Right lobe of liver (tissue), 6 donors: Measurements from ENCODE around the gene CIB4. TPM values are rescaled to one million over a fixed set of nuclear protein-coding genes. Genes with fewer than 3 reads are reported as not detected.
A peak's percentile ranks its signal among the peaks of the same experiment; 100 is the strongest.

Source experiments
- ATAC-seq, 4 donors: fragments of 200-7000 bp; cut with Tn5 transposase; one replicate each; pipeline ENCODE4 v1.9.1; 2020; ENCODE audit warnings: mild to moderate bottlenecking in 4 of 4, moderate library complexity in 4 of 4
- DNase-seq, 3 donors: peaks; one replicate each; pipeline ENCODE4 v3.0.0-alpha.2; 2020
- H3K27ac ChIP-seq, 3 donors: fragments of 200-600 bp; one replicate each; pipeline ENCODE4 v1.8.0; 2022
- H3K27me3 ChIP-seq, 2 donors: fragments of 200-600 bp; one replicate each; pipeline ENCODE4 v1.8.0; 2022
- H3K36me3 ChIP-seq, 4 donors: fragments of 200-600 bp; sonication (generic) in 1 of 4; one replicate each; pipeline versions ENCODE4 v1.5.1 to v1.8.0; 2017 to 2022; ENCODE audit warnings: control low read depth in 1 of 4
- H3K4me1 ChIP-seq, 4 donors: fragments of 200-600 bp; sonication (generic) in 1 of 4; one replicate each; pipeline versions ENCODE4 v1.5.1 to v1.8.0; 2017 to 2022; ENCODE audit warnings: control low read depth in 1 of 4
- H3K4me3 ChIP-seq, 3 donors: fragments of 200-600 bp; one replicate each; pipeline ENCODE4 v1.8.0; 2022
- H3K9me3 ChIP-seq, 4 donors: fragments of 200-600 bp; sonication (generic) in 1 of 4; one replicate each; pipeline versions ENCODE4 v1.5.1 to v1.8.0; 2017 to 2022; ENCODE audit warnings: control low read depth in 1 of 4
- CTCF ChIP-seq, 4 donors: fragments of 200-600 bp in 3 of 4; fragments of 450-650 bp in 1 of 4; IDR thresholded peaks; one replicate each; pipeline versions ENCODE4 v1.5.1 to v1.8.0; 2016 to 2022; ENCODE audit warnings: antibody characterized with exemption in 4 of 4, mild to moderate bottlenecking in 2 of 4
- POLR2A ChIP-seq: fragments of 450-650 bp; IDR thresholded peaks from one replicate; pipeline ENCODE4 v1.6.1; 2017; ENCODE audit warnings: antibody characterized with exemption, mild to moderate bottlenecking
- WGBS: methylation state at CpG from one replicate; pipeline ENCODE4 v1.1.6; 2018; ENCODE audit warnings: low coverage, low lambda C conversion rate; ENCODE audit not compliant: insufficient coverage; ENCODE audit errors: missing lambda C conversion rate; 5-methylcytosine and 5-hydroxymethylcytosine counted together
- intact Hi-C, 2 donors: fragments of 100-400 bp; cut with DNase I; formaldehyde crosslinking; loops; one replicate each; pipeline versions ENCODE4 v1.11.2 to v1.14.1; 2022
- total RNA-seq, 6 experiments: library from RNA; depleted of rRNA in 2 of 6; stranded (reverse); fragments of >200 nt in 2 of 6; fragmentation: NEBNext Ultra II Directional in 3 of 6; extraction: Animal tissue kit (Norgen Biotek cat#: 25700) in 3 of 6; gene quantifications; one replicate each; pipeline versions ENCODE4 v1.1.0 to v1.2.4, GENCODE V29; 2016 to 2023
- donor health status: DM: no; HTN: yes; CAD: no.
- donor health status: DM: no; HTN: no; CAD: no.
- donor health status: DM: no; HTN: no; CAD: no.
- donor health status: DM: no; HTN: yes; CAD: no.
- donor health status: DM: no; HTN: yes; CAD: no.

The CIB4 gene
- total RNA-seq, 6 experiments from 2014 or later = not detected

DNA sequence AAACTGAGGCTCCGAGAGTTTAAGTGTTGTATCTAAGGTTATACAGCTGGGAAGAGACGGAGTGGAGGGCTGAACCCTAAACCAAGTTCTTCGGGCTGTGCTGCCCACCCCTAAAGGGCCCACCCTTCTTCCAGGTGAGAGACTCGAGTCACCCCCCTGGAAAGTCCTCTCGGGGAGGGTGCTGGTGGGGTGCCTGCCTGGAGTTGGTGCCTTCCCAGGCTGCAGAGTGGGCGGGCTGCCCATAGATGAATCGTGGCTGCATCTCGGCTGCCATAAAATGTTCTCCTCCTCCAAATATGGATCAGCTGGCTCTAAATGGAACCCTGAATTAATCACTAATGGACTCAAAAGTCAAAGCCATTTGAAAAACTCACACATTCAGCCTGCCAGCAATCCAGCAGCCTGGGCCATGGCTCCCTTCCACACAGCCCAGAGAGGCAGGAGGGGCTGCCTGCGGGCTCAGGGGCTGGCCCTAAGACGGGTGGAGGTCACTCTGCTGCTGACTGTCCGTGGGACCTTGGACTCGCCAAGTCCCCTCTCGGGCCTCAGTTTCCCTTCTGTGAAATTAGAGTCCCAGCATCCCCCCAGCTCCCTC is 7.7 kb downstream of the CIB4 start:
- Histone ChIP-seq H3K4me1 (no peaks in the 10 kb centered on the region), H3K4me3 (no peak overlapping the region), H3K27me3 (no peaks in the 10 kb centered on the region), H3K27ac (no peak overlapping the region), H3K36me3 (no peaks in the 10 kb centered on the region), H3K9me3 (no peaks in the 10 kb centered on the region)
- 63% methylated on average over 3 of the region's 13 CpGs for WGBS
- ATAC-seq = no peak
- peak in 1 of 3 donors; percentile 33 for DNase-seq
- TF ChIP-seq CTCF (IDR thresholded peaks at IDR 0.05) (no peak), POLR2A (no peak)
- intact Hi-C loops = no loop called here

DNA sequence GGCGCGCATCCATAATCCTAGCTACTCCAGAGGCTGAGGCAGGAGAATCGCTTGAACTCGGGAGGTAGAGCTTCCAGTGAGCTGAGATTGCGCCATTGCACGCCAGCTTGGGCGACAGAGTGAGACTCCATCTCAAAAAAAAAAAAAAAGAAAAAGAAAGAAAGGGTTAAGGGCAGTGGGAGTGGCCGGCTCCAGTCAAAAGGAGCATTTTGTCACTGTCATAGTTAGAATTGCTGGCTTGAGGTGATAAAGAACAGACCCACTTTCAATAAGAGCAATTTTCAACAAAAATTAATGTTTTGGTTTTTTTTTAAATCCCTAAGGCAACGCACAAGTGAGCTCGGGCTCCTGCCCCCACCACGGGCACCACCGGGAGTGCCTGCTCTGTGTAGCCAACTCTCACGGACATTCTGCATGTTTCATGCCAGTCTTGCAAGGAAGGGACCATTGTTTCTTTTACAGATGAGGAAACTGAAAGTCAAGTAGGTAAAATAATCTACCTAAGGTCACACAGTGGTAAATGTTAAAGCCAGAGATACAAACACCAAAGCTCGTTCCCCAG is 8.5 kb downstream of the CIB4 start:
- no peaks in the 10 kb centered on the region for H3K36me3 ChIP-seq
- intact Hi-C loops = no loop called here
- no peaks in the 10 kb centered on the region for H3K4me1 ChIP-seq
- WGBS = 77% methylated on average over 8 of the region's 14 CpGs
- no peaks in the 10 kb centered on the region for H3K27me3 ChIP-seq
- H3K9me3 ChIP-seq = no peaks in the 10 kb centered on the region
- H3K27ac ChIP-seq = no peak overlapping the region
- no peak for DNase-seq
- no peak overlapping the region for H3K4me3 ChIP-seq
- TF ChIP-seq POLR2A (no peak), CTCF (IDR thresholded peaks at IDR 0.05) (no peak)
- no peak for ATAC-seq

GRCh38 chr2:26631401-26632170 is 9.6 kb downstream of the CIB4 start:
- DNase-seq = no peak
- 88% methylated on average over 9 of the region's 13 CpGs for WGBS

GRCh38 chr2:26630669-26631360 is 10.4 kb downstream of the CIB4 start:
- DNase-seq (peak in 1 of 3 donors; percentile 9), ATAC-seq (no peak)
- no peak for TF ChIP-seq POLR2A
- TF ChIP-seq CTCF (IDR thresholded peaks at IDR 0.05) = no peak
- Histone ChIP-seq H3K27ac (no peak overlapping the region), H3K9me3 (no peaks in the 10 kb centered on the region), H3K36me3 (no peaks in the 10 kb centered on the region), H3K4me3 (no peak overlapping the region), H3K27me3 (no peaks in the 10 kb centered on the region), H3K4me1 (no peaks in the 10 kb centered on the region)
- 65% methylated on average over 9 of the region's 10 CpGs for WGBS
- intact Hi-C loops = no loop called here

More at GRCh38 chr2:26631401-26632170, 9.6 kb downstream of the CIB4 start:
- no peaks in the 10 kb centered on the region for H3K4me1 ChIP-seq
- no peaks in the 10 kb centered on the region for H3K27me3 ChIP-seq
- no peak for ATAC-seq
- TF ChIP-seq POLR2A (no peak), CTCF (IDR thresholded peaks at IDR 0.05) (no peak)
- H3K27ac ChIP-seq = no peak overlapping the region
- intact Hi-C loops = no loop called here
- H3K36me3 ChIP-seq = no peaks in the 10 kb centered on the region
- no peaks in the 10 kb centered on the region for H3K9me3 ChIP-seq
- H3K4me3 ChIP-seq = no peak overlapping the region
